GM18873 (cell line): ENCODE results near the gene TOP1.

Experiments
- ATAC-seq: cut with Tn5 transposase; IDR thresholded peaks from one replicate; pipeline ENCODE4 v1.9.1; 2021; ENCODE audit warnings: mild to moderate bottlenecking, moderate library complexity, moderate number of reproducible peaks; ENCODE audit not compliant: unreplicated experiment, low FRiP score

Gene TOP1

DNA sequence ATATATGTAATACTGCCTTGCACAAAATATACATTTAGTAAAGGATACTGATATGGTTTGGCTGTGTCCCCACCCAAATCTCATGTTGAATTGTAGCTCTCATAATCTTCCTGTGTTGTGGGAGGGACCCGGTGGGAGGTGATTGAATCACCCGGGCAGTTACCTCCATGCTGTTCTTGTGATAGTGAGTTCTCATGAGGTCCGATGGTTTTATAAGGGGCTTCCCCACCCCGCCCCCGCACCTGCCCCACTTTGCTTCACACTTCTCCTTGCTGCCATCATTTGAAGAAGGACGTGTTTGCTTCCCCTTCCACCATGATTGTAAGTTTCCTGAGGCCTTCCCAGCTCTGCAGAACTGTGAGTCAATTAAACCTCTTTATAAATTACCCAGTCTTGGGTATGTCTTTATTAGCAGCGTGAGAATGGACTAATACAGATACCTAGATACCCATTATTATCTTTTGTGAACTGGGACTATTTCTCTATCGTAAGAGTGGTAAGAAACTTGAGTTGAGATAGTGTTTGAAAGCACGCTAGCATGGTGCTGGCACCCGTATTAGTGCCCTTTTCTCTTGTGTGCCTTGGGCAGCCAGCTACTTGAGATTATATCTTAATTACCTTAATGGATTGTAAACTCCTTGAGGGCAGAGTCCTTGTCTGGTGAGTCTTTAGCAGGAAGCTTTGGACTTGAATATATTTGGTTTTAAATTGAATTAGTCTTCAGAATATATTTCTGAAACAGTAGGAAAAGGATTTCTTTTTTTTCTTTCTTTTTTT lies 25.6 kb downstream of the TOP1 start:
- ATAC-seq: no peak

DNA sequence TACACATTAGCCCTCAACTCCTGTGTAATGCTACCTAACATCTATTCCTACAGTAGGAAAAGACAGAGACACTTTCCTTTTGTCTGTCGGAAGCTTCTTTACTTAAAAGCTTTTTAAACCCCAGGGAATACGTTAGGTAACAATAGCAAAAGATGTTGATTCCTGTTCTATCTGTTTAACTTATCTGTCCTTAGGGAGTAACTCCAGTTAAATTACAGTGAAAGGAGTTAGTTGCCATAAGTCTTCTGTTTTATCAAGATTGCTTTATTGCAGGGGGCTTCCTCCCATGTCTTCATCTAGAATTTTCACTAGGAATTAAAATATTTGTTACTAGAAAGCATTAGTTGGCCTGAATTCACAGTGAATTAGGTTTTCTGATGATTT lies 26.2 kb downstream of the TOP1 start:
- no peak for ATAC-seq

GRCh38 chr20:41055679-41056078 lies 27.1 kb downstream of the TOP1 start:
- ATAC-seq: no peak

DNA sequence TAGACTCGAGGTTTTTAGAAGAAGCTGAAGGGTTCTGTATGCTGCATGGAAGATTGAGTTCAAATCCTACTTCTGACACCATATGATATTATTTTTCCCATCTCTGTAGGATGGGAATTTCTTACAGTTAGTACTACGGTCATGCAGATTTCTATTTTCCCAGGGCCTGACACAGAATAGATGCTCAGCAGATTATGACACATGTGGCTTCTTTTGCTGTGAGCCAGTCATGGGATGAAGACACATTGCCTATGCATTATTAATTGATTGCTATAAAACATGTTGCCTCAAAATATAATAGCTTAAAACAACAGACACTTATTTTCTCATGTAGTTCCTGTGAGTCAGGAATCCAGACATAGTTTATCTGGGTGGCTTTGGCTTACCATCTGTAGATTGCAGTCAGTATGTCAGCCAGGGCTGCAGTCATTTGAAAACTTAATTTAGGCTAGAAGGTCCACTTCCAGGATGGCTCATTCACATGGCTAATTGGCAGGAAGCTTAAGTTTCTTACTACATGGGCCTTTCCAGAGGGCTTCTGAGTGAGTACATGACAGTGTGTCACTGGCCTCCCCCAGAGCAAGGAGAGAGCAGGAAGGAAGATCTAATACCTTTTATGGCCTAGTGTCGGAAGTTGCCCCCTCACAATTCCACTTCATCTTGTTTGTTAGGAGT lies 29.5 kb downstream of the TOP1 start:
- no peak for ATAC-seq

- no peak for ATAC-seq
These were observed 30.3 kb downstream of the TOP1 start for GRCh38 chr20:41058674-41059635.

GRCh38 chr20:41061155-41061554 lies 32.5 kb downstream of the TOP1 start:
- ATAC-seq: no peak

GRCh38 chr20:41063442-41063841 lies 34.8 kb downstream of the TOP1 start:
- ATAC-seq: no peak

GRCh38 chr20:41064377-41064776 lies 35.8 kb downstream of the TOP1 start:
- peak; percentile 50 for ATAC-seq

DNA sequence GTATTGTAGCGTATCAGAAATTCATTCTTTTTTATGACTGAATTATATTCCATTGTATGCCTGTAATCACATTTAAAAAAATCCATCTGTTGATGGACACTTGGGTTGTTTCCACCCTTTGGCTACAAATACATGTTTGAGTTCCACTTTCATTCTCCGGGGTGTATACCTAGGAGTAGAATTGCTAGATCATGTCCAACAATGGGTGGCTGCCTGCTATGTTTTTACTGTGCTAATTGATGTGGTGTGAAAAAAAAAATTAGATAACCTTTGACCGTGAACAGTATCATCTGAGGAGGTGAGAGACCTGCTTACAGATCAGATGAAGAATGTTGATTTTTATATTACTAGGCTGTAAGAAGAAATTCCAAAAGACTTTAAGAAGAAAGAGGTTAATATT lies 37.1 kb downstream of the TOP1 start:
- ATAC-seq: no peak

- ATAC-seq: no peak
These were observed 40.2 kb downstream of the TOP1 start for GRCh38 chr20:41068806-41069205.

- no peak for ATAC-seq
These were observed 43.7 kb downstream of the TOP1 start for GRCh38 chr20:41072190-41072863.

DNA sequence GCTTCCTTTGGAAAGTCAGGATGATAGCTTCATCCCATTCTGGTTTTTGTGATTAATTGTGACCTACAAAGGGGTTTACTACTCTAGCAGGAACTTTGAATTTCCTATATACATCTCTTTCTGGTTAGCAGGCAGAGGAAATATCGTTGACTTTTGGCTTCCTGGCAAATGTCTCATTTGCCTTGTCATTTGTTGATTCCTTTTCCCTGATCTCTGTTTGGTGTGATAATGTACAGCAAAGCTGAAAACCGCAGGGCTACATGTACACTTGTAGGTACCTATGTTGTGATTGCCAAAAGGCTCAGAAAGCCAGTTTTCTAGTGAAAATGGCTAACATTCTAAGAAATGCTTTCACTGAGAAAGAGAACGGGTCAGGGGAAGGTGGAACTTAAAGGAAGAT lies 44.3 kb downstream of the TOP1 start:
- no peak for ATAC-seq

DNA sequence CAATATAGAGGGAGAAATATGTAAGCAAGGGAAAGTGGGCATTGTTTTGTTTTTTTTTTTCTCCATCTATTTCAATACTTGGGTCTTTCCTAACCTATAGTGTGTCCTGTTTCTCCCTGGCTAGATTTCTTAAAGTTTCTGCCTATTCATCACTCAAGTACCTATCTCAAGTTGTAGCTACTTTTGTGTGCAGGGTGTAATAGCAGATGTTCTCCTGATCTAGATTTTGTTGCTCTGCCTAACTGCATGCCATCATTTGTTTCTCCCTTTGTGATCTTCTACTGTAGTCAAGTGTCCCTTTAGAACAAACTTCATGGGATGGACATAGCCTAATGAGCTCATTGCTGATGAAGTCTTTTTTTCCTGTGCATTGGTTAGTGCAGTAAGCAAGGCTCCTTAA lies 45.8 kb downstream of the TOP1 start:
- ATAC-seq: no peak

GRCh38 chr20:41076776-41077175 lies 48.2 kb downstream of the TOP1 start:
- ATAC-seq: no peak

DNA sequence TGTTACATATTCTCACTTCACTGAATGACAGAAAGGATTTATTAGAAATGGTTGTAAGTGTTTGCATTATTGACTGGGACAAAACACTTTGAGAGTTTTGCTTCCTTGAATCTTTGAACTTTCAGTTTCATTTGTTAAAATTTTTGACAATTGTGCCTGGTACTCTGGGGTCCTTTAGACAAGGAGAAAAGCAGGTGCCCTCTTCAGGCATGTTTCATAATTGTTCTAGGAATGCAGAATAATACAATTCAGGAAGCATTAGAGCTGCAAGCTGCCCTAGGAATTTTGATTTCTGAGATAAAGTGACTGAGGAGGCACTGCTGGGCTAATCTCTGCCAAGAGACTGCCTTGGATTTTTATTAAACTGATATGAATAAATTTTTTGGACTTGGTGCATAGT lies 49.7 kb downstream of the TOP1 start:
- no peak for ATAC-seq

- ATAC-seq: no peak
These were observed 50.4 kb downstream of the TOP1 start for GRCh38 chr20:41079066-41079465.

DNA sequence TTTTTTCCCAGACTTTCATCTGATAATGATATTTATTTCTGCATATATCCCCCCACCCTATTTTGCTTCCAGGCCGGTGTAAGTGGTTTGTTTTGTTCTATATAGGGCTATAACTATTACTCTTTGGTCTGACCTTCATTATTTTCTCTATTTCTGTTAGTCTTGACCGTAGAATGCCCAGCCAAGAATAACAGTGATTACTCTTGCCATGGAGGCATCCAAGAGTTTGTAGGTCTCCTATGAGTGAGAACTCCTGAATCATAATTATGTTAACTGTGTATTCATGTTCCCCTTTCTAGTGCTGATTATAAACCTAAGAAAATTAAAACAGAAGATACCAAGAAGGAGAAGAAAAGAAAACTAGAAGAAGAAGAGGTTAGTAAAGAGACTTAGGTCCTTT lies 52.2 kb downstream of the TOP1 start:
- ATAC-seq: no peak

DNA sequence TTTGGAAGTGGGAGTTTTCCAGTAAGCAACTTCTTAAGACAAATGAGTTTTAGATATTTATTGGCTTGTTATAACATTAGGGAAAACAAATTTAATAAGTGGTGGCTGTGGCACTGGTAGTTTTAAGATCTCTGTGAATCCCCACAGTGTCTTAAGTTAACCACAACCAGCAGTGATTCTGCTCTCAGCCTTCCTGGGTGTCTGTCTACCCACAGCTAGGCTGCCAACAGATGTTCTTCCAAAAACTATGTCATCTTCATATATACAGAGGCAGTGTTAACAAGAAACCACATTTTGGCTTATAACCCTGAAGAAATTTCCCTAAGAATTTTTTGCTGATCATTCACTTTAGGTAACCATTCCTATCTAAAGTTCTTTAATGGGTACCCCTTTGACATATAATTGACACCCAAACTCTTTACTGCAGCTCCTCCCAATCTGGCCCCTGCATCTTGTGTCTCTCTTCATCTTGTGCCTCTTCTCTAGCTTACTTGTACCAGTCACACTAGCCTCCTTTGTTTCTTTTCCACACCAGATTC lies 52.7 kb downstream of the TOP1 start:
- no peak for ATAC-seq

- ATAC-seq: no peak
These were observed 53.7 kb downstream of the TOP1 start for GRCh38 chr20:41082306-41082705.

- no peak for ATAC-seq
These were observed 57.0 kb downstream of the TOP1 start for GRCh38 chr20:41085606-41086005.
